Measurements from ENCODE around the gene B3GAT1. TPM values are rescaled to one million over a fixed set of nuclear protein-coding genes. Genes with fewer than 3 reads are reported as not detected.

Gene B3GAT1
- total and polyA plus RNA-seq, 4 donors, result 0.03 to 0.49 (median 0.27) TPM

DNA sequence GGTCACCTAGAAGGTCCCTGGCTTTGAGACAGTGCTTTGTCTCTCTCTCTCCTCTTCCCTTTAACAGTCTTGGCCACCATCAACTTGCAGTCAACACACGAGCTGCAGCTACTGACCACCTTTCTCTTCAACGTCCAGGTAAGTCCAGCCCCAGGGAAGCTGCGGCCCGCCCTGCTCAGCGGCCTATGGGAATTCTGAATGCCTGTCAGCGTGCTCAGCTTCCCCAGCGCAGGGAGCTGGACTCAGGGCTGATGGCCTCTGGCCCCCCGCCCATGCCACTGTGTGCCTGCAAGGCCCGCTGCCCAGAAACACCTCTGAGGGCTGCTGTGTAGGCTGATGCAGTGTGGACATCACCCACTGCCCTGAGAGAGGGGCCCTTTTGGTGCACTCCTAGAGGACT is 47.8 kb downstream of the B3GAT1 start:
- 87 to 88% methylated on average over 9 of the region's 9 CpGs for WGBS, 2 donors

DNA sequence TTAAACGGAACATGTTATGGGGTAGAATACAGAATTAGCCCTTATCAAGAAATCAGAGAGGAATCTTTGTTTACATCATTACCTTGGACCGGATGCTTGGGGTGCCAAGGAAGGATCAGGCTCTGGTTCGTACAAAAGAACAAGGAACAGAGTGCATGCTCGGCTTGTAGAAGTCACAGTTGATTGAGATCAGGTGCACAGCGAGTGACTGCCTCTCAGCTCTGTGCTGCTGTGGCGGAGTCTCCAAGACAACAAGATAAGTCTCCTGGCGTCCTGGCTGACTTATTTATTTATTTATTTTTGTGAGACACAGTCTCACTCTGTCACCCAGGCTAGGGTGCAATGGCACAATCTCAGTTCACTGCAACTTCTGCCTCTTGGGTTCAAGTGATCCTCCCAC is 48.5 kb downstream of the B3GAT1 start:
- Histone ChIP-seq H3K9ac (ENCODE audit: insufficient read depth in 1 of 2, low read length in 2 of 2) (no peak overlapping the region), H3K27me3 (ENCODE audit: control insufficient read depth in 3 of 3, insufficient read depth in 3 of 3, low read length in 2 of 3) (no peaks in the 10 kb centered on the region), H3K4me3 (no peak overlapping the region), H3K9me3 (ENCODE audit: control insufficient read depth in 4 of 4, insufficient read depth in 3 of 4, low read length in 3 of 4) (no peaks in the 10 kb centered on the region), H3K4me1 (ENCODE audit: control insufficient read depth in 5 of 5, insufficient read depth in 5 of 5, low read length in 5 of 5) (no peaks in the 10 kb centered on the region), H3K27ac (ENCODE audit: low read depth in 1 of 2, low read length in 1 of 2) (no peak overlapping the region), H3K36me3 (ENCODE audit: control insufficient read depth in 4 of 4, insufficient read depth in 4 of 4, low read length in 4 of 4) (no peaks in the 10 kb centered on the region)
- WGBS, 2 donors, result 63 to 83% methylated on average over 7 of the region's 7 CpGs
- TF ChIP-seq, protein P1, sequence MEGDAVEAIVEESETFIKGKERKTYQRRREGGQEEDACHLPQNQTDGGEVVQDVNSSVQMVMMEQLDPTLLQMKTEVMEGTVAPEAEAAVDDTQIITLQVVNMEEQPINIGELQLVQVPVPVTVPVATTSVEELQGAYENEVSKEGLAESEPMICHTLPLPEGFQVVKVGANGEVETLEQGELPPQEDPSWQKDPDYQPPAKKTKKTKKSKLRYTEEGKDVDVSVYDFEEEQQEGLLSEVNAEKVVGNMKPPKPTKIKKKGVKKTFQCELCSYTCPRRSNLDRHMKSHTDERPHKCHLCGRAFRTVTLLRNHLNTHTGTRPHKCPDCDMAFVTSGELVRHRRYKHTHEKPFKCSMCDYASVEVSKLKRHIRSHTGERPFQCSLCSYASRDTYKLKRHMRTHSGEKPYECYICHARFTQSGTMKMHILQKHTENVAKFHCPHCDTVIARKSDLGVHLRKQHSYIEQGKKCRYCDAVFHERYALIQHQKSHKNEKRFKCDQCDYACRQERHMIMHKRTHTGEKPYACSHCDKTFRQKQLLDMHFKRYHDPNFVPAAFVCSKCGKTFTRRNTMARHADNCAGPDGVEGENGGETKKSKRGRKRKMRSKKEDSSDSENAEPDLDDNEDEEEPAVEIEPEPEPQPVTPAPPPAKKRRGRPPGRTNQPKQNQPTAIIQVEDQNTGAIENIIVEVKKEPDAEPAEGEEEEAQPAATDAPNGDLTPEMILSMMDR (IDR thresholded peaks at IDR 0.05; ENCODE audit: control extremely low read depth, extremely low read depth), result no peak
- DNase-seq, result no peak
- ATAC-seq (ENCODE audit: insufficient read depth, low FRiP score), result no peak

More for the DNA sequence above, 47.8 kb downstream of the B3GAT1 start:
- Histone ChIP-seq H3K27ac (ENCODE audit: low read depth in 1 of 2, low read length in 1 of 2) (no peak overlapping the region), H3K4me3 (no peak overlapping the region), H3K9ac (ENCODE audit: insufficient read depth in 1 of 2, low read length in 2 of 2) (no peak overlapping the region), H3K36me3 (ENCODE audit: control insufficient read depth in 4 of 4, insufficient read depth in 4 of 4, low read length in 4 of 4) (no peaks in the 10 kb centered on the region), H3K4me1 (ENCODE audit: control insufficient read depth in 5 of 5, insufficient read depth in 5 of 5, low read length in 5 of 5) (no peaks in the 10 kb centered on the region), H3K27me3 (ENCODE audit: control insufficient read depth in 3 of 3, insufficient read depth in 3 of 3, low read length in 2 of 3) (no peaks in the 10 kb centered on the region), H3K9me3 (ENCODE audit: control insufficient read depth in 4 of 4, insufficient read depth in 3 of 4, low read length in 3 of 4) (no peaks in the 10 kb centered on the region)
- TF ChIP-seq, protein P1 (IDR thresholded peaks at IDR 0.05; ENCODE audit: control extremely low read depth, extremely low read depth), result no peak
- no peak for ATAC-seq (ENCODE audit: insufficient read depth, low FRiP score)
- DNase-seq, result no peak

DNA sequence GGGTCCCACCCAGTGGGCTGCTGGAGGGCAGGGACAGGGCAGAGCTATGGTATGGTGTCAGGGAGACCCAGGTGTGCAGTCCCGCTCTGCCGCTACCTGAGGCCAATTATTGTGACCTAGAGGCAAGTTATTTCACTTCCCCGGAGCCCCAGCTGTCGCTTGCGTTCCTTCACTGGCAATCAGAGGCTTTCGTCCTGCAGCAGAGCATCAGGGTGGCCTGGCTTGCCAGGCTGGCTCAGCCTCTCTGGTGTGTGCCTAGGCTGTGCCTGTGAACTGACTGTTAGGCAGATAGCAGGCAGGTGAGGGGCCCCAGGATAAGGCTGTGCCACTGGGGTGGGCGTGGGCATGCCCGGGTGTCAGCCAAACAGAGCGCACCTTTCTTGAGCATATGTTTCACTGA is 48.9 kb downstream of the B3GAT1 start:
- DNase-seq (no peak), ATAC-seq (ENCODE audit: insufficient read depth, low FRiP score) (no peak)
- Histone ChIP-seq H3K4me3 (no peak overlapping the region), H3K27ac (ENCODE audit: low read depth in 1 of 2, low read length in 1 of 2) (no peak overlapping the region), H3K36me3 (ENCODE audit: control insufficient read depth in 4 of 4, insufficient read depth in 4 of 4, low read length in 4 of 4) (no peaks in the 10 kb centered on the region), H3K27me3 (ENCODE audit: control insufficient read depth in 3 of 3, insufficient read depth in 3 of 3, low read length in 2 of 3) (no peaks in the 10 kb centered on the region), H3K9me3 (ENCODE audit: control insufficient read depth in 4 of 4, insufficient read depth in 3 of 4, low read length in 3 of 4) (no peaks in the 10 kb centered on the region), H3K4me1 (ENCODE audit: control insufficient read depth in 5 of 5, insufficient read depth in 5 of 5, low read length in 5 of 5) (no peaks in the 10 kb centered on the region), H3K9ac (ENCODE audit: insufficient read depth in 1 of 2, low read length in 2 of 2) (no peak overlapping the region)
- TF ChIP-seq, protein P1 (IDR thresholded peaks at IDR 0.05; ENCODE audit: control extremely low read depth, extremely low read depth), result no peak
- WGBS, 2 donors, result 89 to 90% methylated on average over 8 to 9 of the region's 9 CpGs

DNA sequence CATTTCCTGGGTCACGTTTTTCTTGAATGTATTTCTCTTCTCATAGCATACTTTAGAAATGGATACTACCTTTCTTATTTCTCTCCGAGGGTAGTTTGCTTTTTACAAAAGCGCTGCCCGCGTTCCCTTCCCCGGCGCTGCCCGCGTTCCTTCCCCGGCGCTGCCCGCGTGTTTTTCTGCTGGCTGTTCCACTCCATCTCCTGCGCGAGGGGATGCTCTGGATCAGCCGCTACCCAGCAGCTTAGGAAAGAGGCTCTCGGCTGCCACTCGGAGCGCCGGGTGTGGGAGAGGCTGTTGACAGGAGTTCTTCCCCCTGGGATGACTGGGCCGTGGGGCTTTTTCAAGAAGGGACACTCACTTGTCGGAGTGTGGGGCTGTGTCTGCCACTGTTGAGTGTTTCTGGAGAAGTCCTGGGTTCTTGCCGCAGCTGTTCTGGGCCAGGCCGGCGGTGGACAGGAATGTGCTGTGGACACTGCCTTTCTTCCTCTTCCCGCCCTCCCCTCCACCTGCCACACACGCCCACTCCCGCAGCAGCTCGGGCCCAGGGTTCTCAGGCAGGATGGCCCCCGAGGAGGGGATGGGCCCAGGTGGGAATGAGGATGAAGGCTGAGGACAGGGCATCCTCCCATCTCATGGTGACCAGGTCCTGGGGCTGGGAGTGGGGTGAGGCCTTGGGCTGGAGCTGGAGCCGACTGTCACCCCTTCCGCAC is 49.7 kb downstream of the B3GAT1 start:
- WGBS, 2 donors, result 87 to 90% methylated on average over 32 of the region's 32 CpGs
- no peaks in the 10 kb centered on the region for H3K36me3 ChIP-seq (ENCODE audit: control insufficient read depth in 4 of 4, insufficient read depth in 4 of 4, low read length in 4 of 4)
- no peaks in the 10 kb centered on the region for H3K27me3 ChIP-seq (ENCODE audit: control insufficient read depth in 3 of 3, insufficient read depth in 3 of 3, low read length in 2 of 3)
- ATAC-seq (ENCODE audit: insufficient read depth, low FRiP score) (no peak), DNase-seq (no peak)
- H3K9ac ChIP-seq (ENCODE audit: insufficient read depth in 1 of 2, low read length in 2 of 2), result no peak overlapping the region
- H3K27ac ChIP-seq (ENCODE audit: low read depth in 1 of 2, low read length in 1 of 2), result no peak overlapping the region
- H3K4me1 ChIP-seq (ENCODE audit: control insufficient read depth in 5 of 5, insufficient read depth in 5 of 5, low read length in 5 of 5), result no peaks in the 10 kb centered on the region
- no peak overlapping the region for H3K4me3 ChIP-seq
- H3K9me3 ChIP-seq (ENCODE audit: control insufficient read depth in 4 of 4, insufficient read depth in 3 of 4, low read length in 3 of 4), result no peaks in the 10 kb centered on the region
- TF ChIP-seq, protein P1 (IDR thresholded peaks at IDR 0.05; ENCODE audit: control extremely low read depth, extremely low read depth), result no peak
